HG03060 (cell line): ENCODE data around the gene LRIG2.
"Not testable (repeated sequence)": the region's sequence is repeated elsewhere in the genome, so short reads cannot be mapped to it uniquely, and the experiment has no call there.

Experiments
- ATAC-seq: cut with Tn5 transposase; IDR thresholded peaks from one replicate; pipeline ENCODE4 v1.9.1; 2021; ENCODE audit warnings: low read depth, moderate number of reproducible peaks; ENCODE audit not compliant: unreplicated experiment

The LRIG2 gene

GRCh38 chr1:113125517-113125916 lies 52.5 kb downstream of the LRIG2 start:
- ATAC-seq = no peak

GRCh38 chr1:113126207-113126606 lies 53.2 kb downstream of the LRIG2 start:
- no peak for ATAC-seq

- ATAC-seq = no peak
Measured at GRCh38 chr1:113128116-113128515, 55.1 kb downstream of the LRIG2 start.

- no peak for ATAC-seq
Measured at GRCh38 chr1:113129529-113130185, 56.7 kb downstream of the LRIG2 start.

GRCh38 chr1:113133038-113133437 lies 60.0 kb downstream of the LRIG2 start:
- no peak for ATAC-seq

GRCh38 chr1:113133759-113134158 lies 60.8 kb downstream of the LRIG2 start:
- no peak for ATAC-seq

GRCh38 chr1:113135460-113135859 lies 62.5 kb downstream of the LRIG2 start:
- ATAC-seq = no peak

- ATAC-seq = no peak
Measured at GRCh38 chr1:113136476-113136875, 63.5 kb downstream of the LRIG2 start.

GRCh38 chr1:113137563-113137962 lies 64.6 kb downstream of the LRIG2 start:
- ATAC-seq = no peak

- ATAC-seq = no peak
Measured at GRCh38 chr1:113138778-113139177, 65.8 kb downstream of the LRIG2 start.

- ATAC-seq = no peak
Measured at GRCh38 chr1:113140176-113140575, 67.2 kb downstream of the LRIG2 start.

GRCh38 chr1:113140588-113141446 lies 67.8 kb downstream of the LRIG2 start:
- ATAC-seq = no peak

- ATAC-seq = no peak
Measured at GRCh38 chr1:113141650-113142473, 68.9 kb downstream of the LRIG2 start.

GRCh38 chr1:113142791-113143190 lies 69.8 kb downstream of the LRIG2 start:
- no peak for ATAC-seq

- no peak for ATAC-seq
Measured at GRCh38 chr1:113146242-113147072, 73.5 kb downstream of the LRIG2 start.

- no peak for ATAC-seq
Measured at GRCh38 chr1:113147073-113147625, 74.2 kb downstream of the LRIG2 start.

- no peak for ATAC-seq
Measured at GRCh38 chr1:113147826-113148225, 74.8 kb downstream of the LRIG2 start.

- not testable (repeated sequence) for ATAC-seq
Measured at GRCh38 chr1:113150494-113150893, 77.5 kb downstream of the LRIG2 start.

- ATAC-seq = no peak
Measured at GRCh38 chr1:113153116-113153803, 80.3 kb downstream of the LRIG2 start.
